Measurements from ENCODE around the gene WWOX. TPM values are rescaled to one million over a fixed set of nuclear protein-coding genes. Genes with fewer than 3 reads are reported as not detected.

WWOX gene
- total and polyA plus RNA-seq, 2 donors (not counting 3 experiments of a cell fraction or from before 2014, with no cell fraction given), result 6.2 to 12.5 TPM

DNA sequence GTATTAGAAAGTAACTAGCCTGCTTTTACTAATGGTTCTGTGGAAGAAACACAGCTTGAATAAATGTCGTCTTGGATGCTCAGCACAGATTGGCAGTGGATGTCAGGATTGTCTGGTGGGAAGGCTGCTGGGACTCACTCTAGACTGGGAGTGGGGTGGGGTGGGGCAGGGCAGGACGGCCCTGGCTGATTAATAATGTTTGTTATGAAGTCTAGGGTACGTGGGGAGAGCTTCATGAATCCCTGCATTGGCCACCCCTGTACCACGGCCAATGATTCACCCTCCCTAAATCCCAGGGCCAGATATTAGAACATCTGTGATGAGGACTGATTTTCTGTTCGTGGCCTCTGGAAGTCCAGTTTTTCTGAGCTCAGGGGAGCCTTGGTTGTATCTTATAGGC is 421.0 kb downstream of the WWOX start:
- H3K4me2 ChIP-seq (ENCODE audit: insufficient read depth, low read length), result no peak overlapping the region
- H3K4me3 ChIP-seq (replicated peaks in 1 of 3; ENCODE audit: insufficient read depth in 1 of 3, low read depth in 1 of 3, low read length in 3 of 3), result no peak overlapping the region
- no peaks in the 10 kb centered on the region for H3K4me1 ChIP-seq (ENCODE audit: control insufficient read depth, extremely low read depth, insufficient read depth, low read length)

DNA sequence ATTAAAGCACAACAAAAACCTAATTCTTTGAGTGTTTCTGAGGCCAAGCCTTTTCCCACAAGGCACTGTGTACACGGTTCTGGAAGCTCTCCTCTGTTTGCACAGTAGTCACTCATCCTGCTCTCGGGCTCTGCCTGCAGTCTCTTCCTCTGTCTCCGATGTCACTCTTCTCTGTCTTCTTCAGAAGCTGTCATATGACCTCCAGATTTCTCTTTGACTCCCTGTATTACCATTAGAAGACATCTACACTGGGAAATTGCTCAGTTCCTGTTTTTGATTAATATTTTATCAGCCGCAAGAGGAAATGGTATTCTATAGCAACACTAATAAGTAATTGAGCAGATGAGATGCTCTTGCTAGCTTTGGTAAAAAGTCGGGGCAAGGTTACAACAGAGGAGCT is 422.9 kb downstream of the WWOX start:
- Histone ChIP-seq H3K4me3 (replicated peaks in 1 of 3; ENCODE audit: insufficient read depth in 1 of 3, low read depth in 1 of 3, low read length in 3 of 3) (no peak overlapping the region), H3K27ac (ENCODE audit: insufficient read depth, low read depth, low read length) (no peak overlapping the region), H3K36me3 (ENCODE audit: control insufficient read depth in 2 of 2, extremely low read depth in 1 of 2, insufficient read depth in 2 of 2, low read length in 2 of 2) (no peaks in the 10 kb centered on the region), H3K9me1 (replicated peaks; ENCODE audit: control insufficient read depth, extremely low read depth, insufficient read depth, low read length) (no peaks in the 10 kb centered on the region), H3K9ac (replicated peaks; ENCODE audit: extremely low read depth, insufficient read depth, low read length) (no peak overlapping the region), H3K79me2 (ENCODE audit: control insufficient read depth, insufficient read depth, low read length) (no peaks in the 10 kb centered on the region), H3K4me2 (ENCODE audit: insufficient read depth, low read length) (no peak overlapping the region), H2AFZ (ENCODE audit: low read depth, low read length) (no peak overlapping the region), H4K20me1 (replicated peaks; ENCODE audit: control insufficient read depth, extremely low read depth, insufficient read depth, low read length) (no peaks in the 10 kb centered on the region), H3K9me3 (replicated peaks; ENCODE audit: control insufficient read depth, insufficient read depth, low read length) (no peaks in the 10 kb centered on the region), H3K4me1 (ENCODE audit: control insufficient read depth, extremely low read depth, insufficient read depth, low read length) (no peaks in the 10 kb centered on the region), H3K27me3 (ENCODE audit: control insufficient read depth in 2 of 2, insufficient read depth in 2 of 2, low read length in 2 of 2) (no peaks in the 10 kb centered on the region)
- TF ChIP-seq, protein P1, sequence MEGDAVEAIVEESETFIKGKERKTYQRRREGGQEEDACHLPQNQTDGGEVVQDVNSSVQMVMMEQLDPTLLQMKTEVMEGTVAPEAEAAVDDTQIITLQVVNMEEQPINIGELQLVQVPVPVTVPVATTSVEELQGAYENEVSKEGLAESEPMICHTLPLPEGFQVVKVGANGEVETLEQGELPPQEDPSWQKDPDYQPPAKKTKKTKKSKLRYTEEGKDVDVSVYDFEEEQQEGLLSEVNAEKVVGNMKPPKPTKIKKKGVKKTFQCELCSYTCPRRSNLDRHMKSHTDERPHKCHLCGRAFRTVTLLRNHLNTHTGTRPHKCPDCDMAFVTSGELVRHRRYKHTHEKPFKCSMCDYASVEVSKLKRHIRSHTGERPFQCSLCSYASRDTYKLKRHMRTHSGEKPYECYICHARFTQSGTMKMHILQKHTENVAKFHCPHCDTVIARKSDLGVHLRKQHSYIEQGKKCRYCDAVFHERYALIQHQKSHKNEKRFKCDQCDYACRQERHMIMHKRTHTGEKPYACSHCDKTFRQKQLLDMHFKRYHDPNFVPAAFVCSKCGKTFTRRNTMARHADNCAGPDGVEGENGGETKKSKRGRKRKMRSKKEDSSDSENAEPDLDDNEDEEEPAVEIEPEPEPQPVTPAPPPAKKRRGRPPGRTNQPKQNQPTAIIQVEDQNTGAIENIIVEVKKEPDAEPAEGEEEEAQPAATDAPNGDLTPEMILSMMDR (IDR thresholded peaks at IDR 0.05; ENCODE audit: extremely low read depth in 1 of 2, insufficient read depth in 1 of 2, low read depth in 1 of 2, low read length in 2 of 2), result no peak
- no peak for TF ChIP-seq JUN (IDR thresholded peaks at IDR 0.05; ENCODE audit: borderline replicate concordance, insufficient read depth, insufficient read length, low read depth)
- TF ChIP-seq EZH2 (IDR thresholded peaks at IDR 0.05; ENCODE audit: borderline replicate concordance, low read depth, low read length, severe bottlenecking), result no peak
- no peak for TF ChIP-seq POLR2AphosphoS5 (IDR thresholded peaks at IDR 0.05; ENCODE audit: insufficient read depth, low read depth, low read length)
- TF ChIP-seq, protein P2, sequence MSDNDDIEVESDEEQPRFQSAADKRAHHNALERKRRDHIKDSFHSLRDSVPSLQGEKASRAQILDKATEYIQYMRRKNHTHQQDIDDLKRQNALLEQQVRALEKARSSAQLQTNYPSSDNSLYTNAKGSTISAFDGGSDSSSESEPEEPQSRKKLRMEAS (IDR thresholded peaks at IDR 0.05; ENCODE audit: insufficient read depth, insufficient read length), result no peak
- no peak for TF ChIP-seq FOS (IDR thresholded peaks at IDR 0.05; ENCODE audit: borderline replicate concordance, insufficient read depth, low read length)
- TF ChIP-seq GATA2 (IDR thresholded peaks at IDR 0.05; ENCODE audit: insufficient read depth, insufficient read length, low read depth, low read length), result no peak
- no peak for TF ChIP-seq MYC (IDR thresholded peaks at IDR 0.05; ENCODE audit: low read depth, low read length)
- TF ChIP-seq POLR2A (IDR thresholded peaks at IDR 0.05; ENCODE audit: low read depth, low read length), result no peak
- DNase-seq (ENCODE audit: low read depth, low spot score) (no peak), FAIRE-seq (no peak)
- BruUV-seq (replicated peaks), result no TSS peak
- intact Hi-C loops (cut with micrococcal nuclease) (no loop called here), dilution Hi-C loops (cut with MboI; ENCODE audit: extremely low pct_ligation_motif_present, low sequenced_read_pairs) (no loop called here)
- ChIA-PET POLR2A (no interaction called here), CTCF (no interaction called here)

More for the DNA sequence above, 421.0 kb downstream of the WWOX start:
- H3K27me3 ChIP-seq (ENCODE audit: control insufficient read depth in 2 of 2, insufficient read depth in 2 of 2, low read length in 2 of 2), result no peaks in the 10 kb centered on the region
- CTCF ChIA-PET, result no interaction called here
- H3K79me2 ChIP-seq (ENCODE audit: control insufficient read depth, insufficient read depth, low read length), result no peaks in the 10 kb centered on the region
- no peaks in the 10 kb centered on the region for H3K9me1 ChIP-seq (replicated peaks; ENCODE audit: control insufficient read depth, extremely low read depth, insufficient read depth, low read length)
- H3K36me3 ChIP-seq (ENCODE audit: control insufficient read depth in 2 of 2, extremely low read depth in 1 of 2, insufficient read depth in 2 of 2, low read length in 2 of 2), result no peaks in the 10 kb centered on the region
- DNase-seq (ENCODE audit: low read depth, low spot score) (no peak), FAIRE-seq (no peak)
- no TSS peak for BruUV-seq (replicated peaks)
- no peaks in the 10 kb centered on the region for H4K20me1 ChIP-seq (replicated peaks; ENCODE audit: control insufficient read depth, extremely low read depth, insufficient read depth, low read length)
- H3K9me3 ChIP-seq (replicated peaks; ENCODE audit: control insufficient read depth, insufficient read depth, low read length), result no peaks in the 10 kb centered on the region
- no peak for TF ChIP-seq POLR2AphosphoS5 (IDR thresholded peaks at IDR 0.05; ENCODE audit: insufficient read depth, low read depth, low read length)
- no peak for TF ChIP-seq EZH2 (IDR thresholded peaks at IDR 0.05; ENCODE audit: borderline replicate concordance, low read depth, low read length, severe bottlenecking)
- TF ChIP-seq JUN (IDR thresholded peaks at IDR 0.05; ENCODE audit: borderline replicate concordance, insufficient read depth, insufficient read length, low read depth), result no peak
- TF ChIP-seq FOS (IDR thresholded peaks at IDR 0.05; ENCODE audit: borderline replicate concordance, insufficient read depth, low read length), result no peak
- intact Hi-C loops (cut with micrococcal nuclease) (no loop called here), dilution Hi-C loops (cut with MboI; ENCODE audit: extremely low pct_ligation_motif_present, low sequenced_read_pairs) (no loop called here)
- no peak overlapping the region for H3K27ac ChIP-seq (ENCODE audit: insufficient read depth, low read depth, low read length)
- H2AFZ ChIP-seq (ENCODE audit: low read depth, low read length), result no peak overlapping the region
- no peak overlapping the region for H3K9ac ChIP-seq (replicated peaks; ENCODE audit: extremely low read depth, insufficient read depth, low read length)
- POLR2A ChIA-PET, result no interaction called here
